PC-3 (cell line): ENCODE measurements around the gene HS3ST4.

Experiments
- EZH2 ChIP-seq: fragments of 300-600 bp; sonication (generic); IDR thresholded peaks from one replicate; pipeline ENCODE4 v1.6.1; 2017; ENCODE audit warnings: antibody characterized with exemption, mild to moderate bottlenecking, low read length; ENCODE audit not compliant: unreplicated experiment
- TF ChIP-seq, protein P1 (sequence below): fragments of 300-600 bp; sonication (generic); conservative IDR thresholded peaks from 2 replicates; pipeline ENCODE4 v1.5.1; 2017; ENCODE audit warnings: antibody characterized with exemption, low read depth, mild to moderate bottlenecking, low read length

DNA sequence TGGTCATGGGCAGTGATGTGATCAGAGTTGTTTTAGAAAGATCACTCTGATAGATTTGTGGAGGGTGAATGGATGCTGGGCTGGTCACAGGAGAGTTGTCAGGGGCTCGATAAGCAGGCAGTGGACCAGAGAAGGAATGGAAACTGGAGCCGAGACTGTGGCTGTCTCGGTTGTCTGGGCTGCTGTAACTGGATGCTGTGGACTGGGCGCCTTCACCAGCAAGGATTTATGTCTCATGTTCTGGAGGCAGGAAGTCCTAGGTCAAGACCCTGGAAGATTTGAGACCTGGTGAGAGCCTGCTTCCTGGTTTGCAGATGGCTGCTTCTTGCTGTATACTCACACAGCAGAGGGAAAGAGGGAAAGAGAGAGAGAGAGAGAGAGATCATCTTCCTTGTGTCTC is 203.6 kb downstream of the HS3ST4 start:
- TF ChIP-seq, protein P1, sequence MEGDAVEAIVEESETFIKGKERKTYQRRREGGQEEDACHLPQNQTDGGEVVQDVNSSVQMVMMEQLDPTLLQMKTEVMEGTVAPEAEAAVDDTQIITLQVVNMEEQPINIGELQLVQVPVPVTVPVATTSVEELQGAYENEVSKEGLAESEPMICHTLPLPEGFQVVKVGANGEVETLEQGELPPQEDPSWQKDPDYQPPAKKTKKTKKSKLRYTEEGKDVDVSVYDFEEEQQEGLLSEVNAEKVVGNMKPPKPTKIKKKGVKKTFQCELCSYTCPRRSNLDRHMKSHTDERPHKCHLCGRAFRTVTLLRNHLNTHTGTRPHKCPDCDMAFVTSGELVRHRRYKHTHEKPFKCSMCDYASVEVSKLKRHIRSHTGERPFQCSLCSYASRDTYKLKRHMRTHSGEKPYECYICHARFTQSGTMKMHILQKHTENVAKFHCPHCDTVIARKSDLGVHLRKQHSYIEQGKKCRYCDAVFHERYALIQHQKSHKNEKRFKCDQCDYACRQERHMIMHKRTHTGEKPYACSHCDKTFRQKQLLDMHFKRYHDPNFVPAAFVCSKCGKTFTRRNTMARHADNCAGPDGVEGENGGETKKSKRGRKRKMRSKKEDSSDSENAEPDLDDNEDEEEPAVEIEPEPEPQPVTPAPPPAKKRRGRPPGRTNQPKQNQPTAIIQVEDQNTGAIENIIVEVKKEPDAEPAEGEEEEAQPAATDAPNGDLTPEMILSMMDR, result no peak
- no peak for TF ChIP-seq EZH2
